ENCODE data around the gene OR1L6.

DNA sequence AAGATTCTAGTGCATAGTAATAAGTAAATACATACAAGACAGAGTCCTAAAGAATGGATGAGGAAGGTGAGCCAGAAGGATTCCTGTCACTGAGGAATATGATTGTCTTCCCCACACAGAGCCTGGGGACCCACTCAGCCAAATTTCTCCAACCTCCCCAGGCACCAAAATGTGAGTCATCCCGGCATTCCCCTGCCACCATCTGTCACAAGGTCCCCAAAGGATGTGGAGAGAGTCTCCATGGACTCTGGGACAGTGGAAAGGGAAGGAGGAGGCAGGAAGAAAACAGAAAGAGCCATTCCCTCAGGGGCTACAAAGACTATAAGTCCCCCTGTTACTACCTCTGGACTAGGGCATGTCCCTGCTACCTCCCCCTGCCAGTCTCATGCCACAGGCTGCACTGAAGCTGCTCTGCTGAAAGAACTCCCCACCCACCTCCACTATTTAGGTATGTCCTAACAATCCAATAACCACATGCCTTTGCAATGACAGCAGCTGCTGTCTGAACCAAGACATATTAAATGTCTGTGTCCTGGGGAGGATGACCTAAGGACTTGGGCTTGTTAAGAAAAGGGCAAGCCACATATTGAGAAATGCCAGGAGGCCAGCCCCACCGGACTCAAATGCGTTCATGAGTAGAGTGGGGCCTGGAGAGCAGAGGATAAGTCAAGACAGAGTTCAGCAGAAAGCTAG is 36.0 kb downstream of the OR1L6 start:
- no peak for TF ChIP-seq SUZ12 (IDR thresholded peaks at IDR 0.05)
- TF ChIP-seq ELF4 (IDR thresholded peaks at IDR 0.05) = no peak
- no peak for TF ChIP-seq ZNF384 (IDR thresholded peaks at IDR 0.05)
- TF ChIP-seq SP1 (IDR thresholded peaks at IDR 0.05) = no peak
- no peak for TF ChIP-seq TARDBP (IDR thresholded peaks at IDR 0.05)
- no peak for TF ChIP-seq LEF1 (IDR thresholded peaks at IDR 0.05; ENCODE audit: borderline replicate concordance)
- TF ChIP-seq FOXM1 (IDR thresholded peaks at IDR 0.05; ENCODE audit: borderline replicate concordance) = no peak
- TF ChIP-seq FOXK2 (IDR thresholded peaks at IDR 0.05) = no peak
- no peak for TF ChIP-seq FOXA1 (IDR thresholded peaks at IDR 0.05)
- TF ChIP-seq, protein P1, sequence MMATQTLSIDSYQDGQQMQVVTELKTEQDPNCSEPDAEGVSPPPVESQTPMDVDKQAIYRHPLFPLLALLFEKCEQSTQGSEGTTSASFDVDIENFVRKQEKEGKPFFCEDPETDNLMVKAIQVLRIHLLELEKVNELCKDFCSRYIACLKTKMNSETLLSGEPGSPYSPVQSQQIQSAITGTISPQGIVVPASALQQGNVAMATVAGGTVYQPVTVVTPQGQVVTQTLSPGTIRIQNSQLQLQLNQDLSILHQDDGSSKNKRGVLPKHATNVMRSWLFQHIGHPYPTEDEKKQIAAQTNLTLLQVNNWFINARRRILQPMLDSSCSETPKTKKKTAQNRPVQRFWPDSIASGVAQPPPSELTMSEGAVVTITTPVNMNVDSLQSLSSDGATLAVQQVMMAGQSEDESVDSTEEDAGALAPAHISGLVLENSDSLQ (IDR thresholded peaks at IDR 0.05) = no peak
- no peak for TF ChIP-seq CTBP1 (IDR thresholded peaks at IDR 0.05; ENCODE audit: borderline replicate concordance)
- TF ChIP-seq HDGF (IDR thresholded peaks at IDR 0.05; ENCODE audit: borderline replicate concordance) = no peak

Data from HEK293T (cell line).